Measurements from ENCODE around the gene FOXJ1. TPM values are rescaled to one million over a fixed set of nuclear protein-coding genes. Genes with fewer than 3 reads are reported as not detected.

FOXJ1 gene
- total and polyA plus RNA-seq, 2 of the 8 experiments (the other 6 are each of a cell fraction or from before 2014, with no cell fraction given): 4.7 to 5.4 TPM

GRCh38 chr17:76149214-76149613 is 8.2 kb upstream of the FOXJ1 start:
- Histone ChIP-seq H3K36me3 (ENCODE audit: control insufficient read depth in 2 of 4, insufficient read depth in 4 of 4, low read length in 3 of 4) (no peaks in the 10 kb centered on the region), H3K14ac (ENCODE audit: insufficient read length) (no peak overlapping the region), H4K91ac (replicated peaks; ENCODE audit: insufficient read length, low read length) (no peak overlapping the region), H3K4me3 (ENCODE audit: extremely low read depth in 1 of 4, insufficient read depth in 2 of 4, low read depth in 3 of 4, low read length in 4 of 4) (no peak overlapping the region), H2AK5ac (ENCODE audit: low read depth, low read length) (no peak overlapping the region), H2BK5ac (ENCODE audit: low read depth, low read length) (no peak overlapping the region), H3K27ac (ENCODE audit: low read depth, low read length) (no peak overlapping the region), H3K4me1 (replicated peaks in 1 of 4; ENCODE audit: control insufficient read depth in 3 of 4, insufficient read depth in 4 of 4, low read length in 3 of 4) (peaks cover 3 to 16% (median 10%) of the 10 kb centered on the region in 4 experiments), H2AFZ (ENCODE audit: low read length) (no peak overlapping the region), H3K4me2 (ENCODE audit: insufficient read depth in 1 of 2, low read depth in 2 of 2, low read length in 2 of 2) (no peak overlapping the region), H2BK12ac (ENCODE audit: low read depth, low read length) (peak overlapping the region; percentile 46; the same call in 1 of the 2 replicates), H4K20me1 (replicated peaks in 1 of 2; ENCODE audit: control insufficient read depth in 1 of 2, insufficient read depth in 2 of 2, low read length in 2 of 2) (no peaks in the 10 kb centered on the region), H3K9ac (replicated peaks in 1 of 4; ENCODE audit: extremely low read depth in 1 of 4, low read depth in 3 of 4, low read length in 3 of 4) (no peak overlapping the region), H2BK20ac (ENCODE audit: low read length) (no peak overlapping the region), H3K9me3 (ENCODE audit: insufficient read depth in 2 of 2, low read depth in 1 of 2, low read length in 1 of 2) (no peaks in the 10 kb centered on the region), H3K23ac (ENCODE audit: insufficient read length) (no peak overlapping the region), H3K18ac (ENCODE audit: extremely low read depth, low read length) (no peak overlapping the region), H3K79me2 (ENCODE audit: control insufficient read depth in 1 of 2, insufficient read depth in 2 of 2, low read length in 2 of 2) (no peaks in the 10 kb centered on the region), H3K56ac (replicated peaks; ENCODE audit: insufficient read length, low read depth, low read length) (no peak overlapping the region), H3K23me2 (ENCODE audit: low read depth, low read length) (no peaks in the 10 kb centered on the region), H4K5ac (ENCODE audit: insufficient read length, low read depth, low read length) (no peak overlapping the region), H3K4ac (replicated peaks; ENCODE audit: insufficient read length, low read depth, low read length) (no peak overlapping the region), H3K79me1 (ENCODE audit: low read depth, low read length) (no peaks in the 10 kb centered on the region), H2BK15ac (ENCODE audit: low read length) (no peak overlapping the region), H3K27me3 (replicated peaks in 1 of 4; ENCODE audit: control insufficient read depth in 3 of 4, extremely low read depth in 1 of 4, insufficient read depth in 3 of 4, low read length in 3 of 4) (no peaks in the 10 kb centered on the region), H4K8ac (ENCODE audit: extremely low read depth, insufficient read depth, low read length) (no peak overlapping the region), H2BK120ac (replicated peaks; ENCODE audit: low read depth, low read length) (no peak overlapping the region)
- TF ChIP-seq SIX5 (IDR thresholded peaks at IDR 0.05; ENCODE audit: low read depth, low read length) (no peak), RAD21 (IDR thresholded peaks at IDR 0.05 in 1 of 2, conservative IDR thresholded peaks at IDR 0.05 in 1 of 2; ENCODE audit: low read depth in 2 of 2, low read length in 2 of 2) (no peak), TAF1 (IDR thresholded peaks at IDR 0.05; ENCODE audit: low read depth, low read length) (no peak), HDAC2 (IDR thresholded peaks at IDR 0.05; ENCODE audit: borderline replicate concordance in 1 of 2, low read depth in 2 of 2, low read length in 2 of 2) (no peak), KDM4A (IDR thresholded peaks at IDR 0.05; ENCODE audit: low read depth, low read length, severe bottlenecking) (no peak), SUZ12 (IDR thresholded peaks at IDR 0.05; ENCODE audit: low read length) (no peak), NANOG (IDR thresholded peaks at IDR 0.05; ENCODE audit: insufficient read depth, low read depth, low read length, poor library complexity, severe bottlenecking) (no peak), USF2 (IDR thresholded peaks at IDR 0.05; ENCODE audit: low read length) (no peak), GTF2F1 (IDR thresholded peaks at IDR 0.05; ENCODE audit: borderline replicate concordance, low read depth, low read length) (no peak), GABPA (IDR thresholded peaks at IDR 0.05; ENCODE audit: borderline replicate concordance, insufficient read depth, low read length) (no peak), E2F6 (IDR thresholded peaks at IDR 0.05) (no peak)
- POLR2A ChIA-PET (ENCODE audit: partially characterized antibody): interaction anchor here (1.1 kb wide), 1 partner anchor 17 kb away, joined by 3 read pairs; no protein-coding TSS in a partner anchor
- no peak for FAIRE-seq
- DNase-seq (ENCODE audit: low read depth in 1 of 2, low spot score in 2 of 2): no peak
- 96% methylated on average over 10 of the region's 10 CpGs; no CpG with 5 or more reads in 1 of the 2 experiments for WGBS, 2 experiments (ENCODE audit: extremely low coverage in 1 of 2, insufficient coverage in 1 of 2, insufficient read length in 1 of 2, insufficient replicate concordance in 2 of 2, low coverage in 1 of 2, low lambda C conversion rate in 2 of 2, missing lambda C conversion rate in 1 of 2)
- CTCF ChIA-PET (ENCODE audit: partially characterized antibody): interaction anchor here (0.6 to 24.4 kb wide), 9 partner anchors 9 to 130 kb away, joined by 3 to 778 read pairs (median 3); partner anchors contain the start of gene EXOC7

Measured in H1 (cell line).